ENCODE data around the gene PSD4. TPM values are rescaled to one million over a fixed set of nuclear protein-coding genes. Genes with fewer than 3 reads are reported as not detected.

Gene PSD4
- polyA plus RNA-seq, 1 donor from 2014 or later, result 0.67 TPM

DNA sequence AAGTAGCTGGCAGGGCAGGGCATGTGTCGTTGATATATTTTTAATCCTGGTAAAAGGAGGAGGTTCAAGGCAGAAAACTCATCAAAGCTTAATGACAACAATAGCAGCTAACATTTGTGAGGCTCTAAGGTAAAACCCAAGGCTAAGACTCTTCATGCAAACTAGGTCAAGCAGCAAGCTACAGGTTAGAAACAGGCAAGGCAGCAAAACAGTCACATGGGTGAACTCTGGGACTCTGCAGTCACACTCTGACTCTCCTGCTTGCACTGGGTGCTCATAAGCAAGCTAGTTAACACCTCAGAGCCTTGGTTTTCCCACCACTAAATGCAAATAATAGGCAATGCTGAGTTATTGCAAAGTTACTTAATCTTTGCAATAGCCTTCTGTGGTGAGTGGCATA is 38.5 kb upstream of the PSD4 start:
- Histone ChIP-seq H3K9me2 (ENCODE audit: insufficient read depth, low read length) (no peaks in the 10 kb centered on the region), H3K27me3 (ENCODE audit: insufficient read depth, low read depth, low read length) (no peaks in the 10 kb centered on the region), H3K36me3 (ENCODE audit: insufficient read depth, low read length) (no peaks in the 10 kb centered on the region), H3K4me3 (ENCODE audit: low read length) (no peak overlapping the region), H3F3A (ENCODE audit: insufficient read depth, low read length, poor library complexity, severe bottlenecking) (no peaks in the 10 kb centered on the region), H3K9ac (ENCODE audit: low read length) (no peak overlapping the region), H2AFZ (ENCODE audit: low read depth, low read length) (no peak overlapping the region), H3K27ac (ENCODE audit: low read length) (no peak overlapping the region), H3K79me2 (replicated peaks; ENCODE audit: insufficient read depth, low read length) (no peaks in the 10 kb centered on the region), H3K4me2 (ENCODE audit: low read length) (no peak overlapping the region), H3K9me3 (ENCODE audit: low read length) (no peaks in the 10 kb centered on the region), H4K20me1 (ENCODE audit: insufficient read depth) (no peaks in the 10 kb centered on the region)
- TF ChIP-seq, protein P1, sequence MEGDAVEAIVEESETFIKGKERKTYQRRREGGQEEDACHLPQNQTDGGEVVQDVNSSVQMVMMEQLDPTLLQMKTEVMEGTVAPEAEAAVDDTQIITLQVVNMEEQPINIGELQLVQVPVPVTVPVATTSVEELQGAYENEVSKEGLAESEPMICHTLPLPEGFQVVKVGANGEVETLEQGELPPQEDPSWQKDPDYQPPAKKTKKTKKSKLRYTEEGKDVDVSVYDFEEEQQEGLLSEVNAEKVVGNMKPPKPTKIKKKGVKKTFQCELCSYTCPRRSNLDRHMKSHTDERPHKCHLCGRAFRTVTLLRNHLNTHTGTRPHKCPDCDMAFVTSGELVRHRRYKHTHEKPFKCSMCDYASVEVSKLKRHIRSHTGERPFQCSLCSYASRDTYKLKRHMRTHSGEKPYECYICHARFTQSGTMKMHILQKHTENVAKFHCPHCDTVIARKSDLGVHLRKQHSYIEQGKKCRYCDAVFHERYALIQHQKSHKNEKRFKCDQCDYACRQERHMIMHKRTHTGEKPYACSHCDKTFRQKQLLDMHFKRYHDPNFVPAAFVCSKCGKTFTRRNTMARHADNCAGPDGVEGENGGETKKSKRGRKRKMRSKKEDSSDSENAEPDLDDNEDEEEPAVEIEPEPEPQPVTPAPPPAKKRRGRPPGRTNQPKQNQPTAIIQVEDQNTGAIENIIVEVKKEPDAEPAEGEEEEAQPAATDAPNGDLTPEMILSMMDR (IDR thresholded peaks at IDR 0.05; ENCODE audit: poor library complexity, severe bottlenecking), result no peak
- TF ChIP-seq EZH2 (IDR thresholded peaks at IDR 0.05; ENCODE audit: borderline replicate concordance, insufficient read depth, low read length, poor library complexity, severe bottlenecking) (no peak), TAF1 (IDR thresholded peaks at IDR 0.05; ENCODE audit: low read depth) (no peak), EP300 (conservative IDR thresholded peaks at IDR 0.05; ENCODE audit: poor library complexity, severe bottlenecking) (no peak), MXI1 (conservative IDR thresholded peaks at IDR 0.05; ENCODE audit: poor library complexity, severe bottlenecking) (no peak), POLR2AphosphoS5 (IDR thresholded peaks at IDR 0.05) (no peak), RAD21 (conservative IDR thresholded peaks at IDR 0.05) (no peak), SMC3 (conservative IDR thresholded peaks at IDR 0.05; ENCODE audit: poor library complexity) (no peak)
- TF ChIP-seq, protein P2, sequence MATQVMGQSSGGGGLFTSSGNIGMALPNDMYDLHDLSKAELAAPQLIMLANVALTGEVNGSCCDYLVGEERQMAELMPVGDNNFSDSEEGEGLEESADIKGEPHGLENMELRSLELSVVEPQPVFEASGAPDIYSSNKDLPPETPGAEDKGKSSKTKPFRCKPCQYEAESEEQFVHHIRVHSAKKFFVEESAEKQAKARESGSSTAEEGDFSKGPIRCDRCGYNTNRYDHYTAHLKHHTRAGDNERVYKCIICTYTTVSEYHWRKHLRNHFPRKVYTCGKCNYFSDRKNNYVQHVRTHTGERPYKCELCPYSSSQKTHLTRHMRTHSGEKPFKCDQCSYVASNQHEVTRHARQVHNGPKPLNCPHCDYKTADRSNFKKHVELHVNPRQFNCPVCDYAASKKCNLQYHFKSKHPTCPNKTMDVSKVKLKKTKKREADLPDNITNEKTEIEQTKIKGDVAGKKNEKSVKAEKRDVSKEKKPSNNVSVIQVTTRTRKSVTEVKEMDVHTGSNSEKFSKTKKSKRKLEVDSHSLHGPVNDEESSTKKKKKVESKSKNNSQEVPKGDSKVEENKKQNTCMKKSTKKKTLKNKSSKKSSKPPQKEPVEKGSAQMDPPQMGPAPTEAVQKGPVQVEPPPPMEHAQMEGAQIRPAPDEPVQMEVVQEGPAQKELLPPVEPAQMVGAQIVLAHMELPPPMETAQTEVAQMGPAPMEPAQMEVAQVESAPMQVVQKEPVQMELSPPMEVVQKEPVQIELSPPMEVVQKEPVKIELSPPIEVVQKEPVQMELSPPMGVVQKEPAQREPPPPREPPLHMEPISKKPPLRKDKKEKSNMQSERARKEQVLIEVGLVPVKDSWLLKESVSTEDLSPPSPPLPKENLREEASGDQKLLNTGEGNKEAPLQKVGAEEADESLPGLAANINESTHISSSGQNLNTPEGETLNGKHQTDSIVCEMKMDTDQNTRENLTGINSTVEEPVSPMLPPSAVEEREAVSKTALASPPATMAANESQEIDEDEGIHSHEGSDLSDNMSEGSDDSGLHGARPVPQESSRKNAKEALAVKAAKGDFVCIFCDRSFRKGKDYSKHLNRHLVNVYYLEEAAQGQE (IDR thresholded peaks at IDR 0.05; ENCODE audit: borderline replicate concordance), result no peak

DNA sequence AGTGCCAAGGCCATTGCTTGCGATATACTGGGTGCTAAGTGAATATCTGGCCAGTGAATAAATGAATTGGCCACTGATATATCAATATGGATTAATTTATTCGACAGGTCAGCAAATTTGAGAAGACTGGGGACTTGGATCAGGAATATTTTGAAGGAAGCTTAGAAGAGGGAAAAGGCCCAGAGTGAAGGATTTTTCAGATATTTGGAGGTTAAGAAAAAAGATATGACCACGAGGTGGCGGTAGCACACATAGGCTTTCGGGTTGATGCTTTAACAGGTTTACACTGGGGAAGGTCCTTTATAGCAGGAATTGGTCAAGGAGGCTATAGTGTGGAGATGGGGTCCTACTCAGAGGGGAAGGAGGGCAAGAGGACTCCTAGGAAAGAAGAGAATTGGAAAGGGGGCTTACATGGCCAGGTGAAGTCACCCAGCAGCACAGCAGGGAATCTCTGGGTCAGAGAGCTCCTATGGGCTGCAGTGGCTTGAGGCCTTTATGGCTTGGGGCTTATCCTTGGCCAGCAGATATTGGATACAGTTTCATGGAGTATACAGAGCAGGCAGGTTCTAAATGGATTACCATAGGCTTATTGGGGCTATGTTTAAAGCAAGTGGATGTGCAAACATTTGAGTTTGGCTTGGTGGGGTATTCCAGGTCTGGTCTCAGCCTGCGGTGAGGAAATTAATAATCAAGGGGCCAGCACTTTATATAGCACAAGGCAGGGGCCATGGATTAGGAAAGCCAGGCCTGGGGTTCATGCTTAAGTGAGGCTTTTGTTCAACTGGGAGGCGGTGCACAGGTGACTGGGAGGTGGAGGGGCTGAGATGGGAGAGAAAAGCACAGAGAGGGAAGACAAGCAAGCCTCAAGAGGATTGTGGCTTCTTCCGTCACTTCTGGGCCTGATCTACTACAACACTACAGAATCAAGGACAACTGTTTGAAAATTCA is 36.7 kb upstream of the PSD4 start:
- no peak overlapping the region for H3K4me2 ChIP-seq (ENCODE audit: low read length)
- H2AFZ ChIP-seq (ENCODE audit: low read depth, low read length), result no peak overlapping the region
- no peaks in the 10 kb centered on the region for H3K9me2 ChIP-seq (ENCODE audit: insufficient read depth, low read length)
- no peak overlapping the region for H3K27ac ChIP-seq (ENCODE audit: low read length)
- no peaks in the 10 kb centered on the region for H4K20me1 ChIP-seq (ENCODE audit: insufficient read depth)
- H3K9me3 ChIP-seq (ENCODE audit: low read length), result no peaks in the 10 kb centered on the region
- no peaks in the 10 kb centered on the region for H3F3A ChIP-seq (ENCODE audit: insufficient read depth, low read length, poor library complexity, severe bottlenecking)
- TF ChIP-seq EP300 (conservative IDR thresholded peaks at IDR 0.05; ENCODE audit: poor library complexity, severe bottlenecking) (no peak), POLR2AphosphoS5 (IDR thresholded peaks at IDR 0.05) (no peak), SMC3 (conservative IDR thresholded peaks at IDR 0.05; ENCODE audit: poor library complexity) (peak; percentile 78), RAD21 (conservative IDR thresholded peaks at IDR 0.05) (peak; percentile 67), MXI1 (conservative IDR thresholded peaks at IDR 0.05; ENCODE audit: poor library complexity, severe bottlenecking) (no peak)
- TF ChIP-seq, protein P1 (IDR thresholded peaks at IDR 0.05; ENCODE audit: poor library complexity, severe bottlenecking), result peak; percentile 74
- TF ChIP-seq, protein P2 (IDR thresholded peaks at IDR 0.05; ENCODE audit: borderline replicate concordance), result no peak
- no peak overlapping the region for H3K9ac ChIP-seq (ENCODE audit: low read length)
- no peaks in the 10 kb centered on the region for H3K79me2 ChIP-seq (replicated peaks; ENCODE audit: insufficient read depth, low read length)
- H3K36me3 ChIP-seq (ENCODE audit: insufficient read depth, low read length), result no peaks in the 10 kb centered on the region
- no peak overlapping the region for H3K4me3 ChIP-seq (ENCODE audit: low read length)
- H3K27me3 ChIP-seq (ENCODE audit: insufficient read depth, low read depth, low read length), result no peaks in the 10 kb centered on the region
